ENCODE data around the gene RANBP1.
A peak's percentile ranks its signal among the peaks of the same experiment; 100 is the strongest.
"Not testable (repeated sequence)": the region's sequence is repeated elsewhere in the genome, so short reads cannot be mapped to it uniquely, and the experiment has no call there.

RANBP1 gene

DNA sequence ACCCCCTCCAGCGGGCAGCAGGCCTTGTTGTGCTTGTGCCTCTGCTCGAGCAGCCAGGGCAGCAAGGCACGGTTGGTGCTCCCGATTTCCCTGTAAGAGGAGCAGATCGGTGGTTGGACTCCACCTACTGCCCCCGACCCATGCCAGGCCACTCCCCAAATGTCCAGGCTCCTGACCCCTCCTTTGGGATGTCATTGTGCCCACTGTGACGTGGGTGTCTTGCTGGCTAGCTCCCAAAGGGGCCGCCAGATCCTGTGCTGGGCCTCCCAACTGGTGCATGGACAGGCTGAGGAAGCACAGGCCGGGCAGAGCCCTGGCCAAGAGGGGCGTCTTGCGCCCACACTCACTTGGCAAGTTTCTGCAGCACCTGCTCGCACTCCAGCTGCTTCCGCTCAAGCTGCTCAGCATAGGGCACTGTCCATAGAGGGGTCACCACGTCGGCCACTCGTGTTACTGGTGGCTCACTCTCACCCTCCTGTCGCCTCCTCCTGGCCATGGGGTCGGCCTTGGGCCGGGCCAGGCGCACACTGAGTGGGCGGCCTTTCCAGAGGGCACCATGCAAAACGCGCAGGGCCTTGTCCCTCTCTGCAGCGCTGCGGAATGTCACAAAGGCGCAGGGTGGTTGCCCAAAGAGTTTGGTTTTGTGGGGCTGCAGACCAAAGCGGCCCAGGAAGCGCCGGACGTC lies at the start of gene RANBP1:
TSS of gene RANBP1 (plus strand) at position 414 of the 685 bp plus-strand sequence. CDS start at position 495, 81 bp downstream.
- no peak for DNase-seq

GRCh38 chr22:20066617-20067383 lies 49.1 kb upstream of the RANBP1 start:
- no peak for DNase-seq

GRCh38 chr22:20067384-20067682 lies 48.6 kb upstream of the RANBP1 start:
- not testable (repeated sequence) for DNase-seq

GRCh38 chr22:20068640-20069039 lies 47.3 kb upstream of the RANBP1 start:
- DNase-seq, result no peak

- no peak for DNase-seq
Observed at GRCh38 chr22:20069331-20070042, 46.4 kb upstream of the RANBP1 start.

- no peak for DNase-seq
Observed at GRCh38 chr22:20071524-20071972, 44.4 kb upstream of the RANBP1 start.

DNA sequence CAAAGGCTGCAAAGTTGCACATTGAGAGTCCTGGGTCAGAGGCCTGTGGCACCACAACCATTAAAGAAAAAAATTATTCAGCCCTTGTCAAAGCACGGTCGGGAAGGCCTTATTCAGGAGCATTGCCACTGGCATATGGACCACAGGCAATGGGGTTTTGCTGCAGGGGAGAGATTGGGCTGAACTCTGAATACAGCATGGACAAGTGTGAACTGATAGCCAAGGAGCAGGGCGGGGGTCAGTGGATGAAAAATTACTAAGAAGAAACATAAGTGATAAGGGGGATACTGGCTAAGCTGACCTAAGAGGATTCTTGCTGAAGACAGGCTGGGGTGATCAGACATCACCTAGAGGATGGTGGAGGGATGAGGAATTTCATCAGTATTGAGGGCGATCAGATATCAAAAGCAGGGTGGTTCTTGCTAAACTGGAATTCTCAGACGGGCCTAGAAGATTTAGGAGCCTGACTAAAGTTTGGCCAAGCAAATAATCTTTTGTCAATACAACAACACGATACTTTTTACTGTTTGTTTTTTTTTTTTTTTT lies 39.2 kb upstream of the RANBP1 start:
- DNase-seq, result no peak

GRCh38 chr22:20079745-20080444 lies 36.0 kb upstream of the RANBP1 start, which contains the start of gene DGCR8:
Gene DGCR8 (plus strand): TSS chr22:20080241. CDS start chr22:20085964, 5,723 bp downstream.
- peak; percentile 62 to 78 for DNase-seq

DNA sequence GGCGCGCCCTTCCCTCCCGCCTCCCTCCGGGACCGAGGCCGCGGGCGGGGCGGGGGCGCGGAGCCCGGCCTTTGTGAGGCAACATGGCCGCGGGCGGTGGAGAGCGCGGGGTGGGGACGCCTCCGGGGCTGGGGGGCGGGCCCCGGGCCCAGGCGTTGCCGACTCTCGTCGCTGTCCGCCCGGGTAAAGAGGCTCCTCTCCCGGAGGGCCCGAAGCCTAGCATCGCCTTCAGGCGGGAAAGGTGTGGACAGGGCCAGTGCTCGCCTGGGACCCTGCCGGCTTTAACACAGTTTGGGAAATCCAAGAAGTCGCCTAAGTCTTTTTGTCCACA lies 35.5 kb upstream of the RANBP1 start:
- DNase-seq, result peak; percentile 50 to 75

DNA sequence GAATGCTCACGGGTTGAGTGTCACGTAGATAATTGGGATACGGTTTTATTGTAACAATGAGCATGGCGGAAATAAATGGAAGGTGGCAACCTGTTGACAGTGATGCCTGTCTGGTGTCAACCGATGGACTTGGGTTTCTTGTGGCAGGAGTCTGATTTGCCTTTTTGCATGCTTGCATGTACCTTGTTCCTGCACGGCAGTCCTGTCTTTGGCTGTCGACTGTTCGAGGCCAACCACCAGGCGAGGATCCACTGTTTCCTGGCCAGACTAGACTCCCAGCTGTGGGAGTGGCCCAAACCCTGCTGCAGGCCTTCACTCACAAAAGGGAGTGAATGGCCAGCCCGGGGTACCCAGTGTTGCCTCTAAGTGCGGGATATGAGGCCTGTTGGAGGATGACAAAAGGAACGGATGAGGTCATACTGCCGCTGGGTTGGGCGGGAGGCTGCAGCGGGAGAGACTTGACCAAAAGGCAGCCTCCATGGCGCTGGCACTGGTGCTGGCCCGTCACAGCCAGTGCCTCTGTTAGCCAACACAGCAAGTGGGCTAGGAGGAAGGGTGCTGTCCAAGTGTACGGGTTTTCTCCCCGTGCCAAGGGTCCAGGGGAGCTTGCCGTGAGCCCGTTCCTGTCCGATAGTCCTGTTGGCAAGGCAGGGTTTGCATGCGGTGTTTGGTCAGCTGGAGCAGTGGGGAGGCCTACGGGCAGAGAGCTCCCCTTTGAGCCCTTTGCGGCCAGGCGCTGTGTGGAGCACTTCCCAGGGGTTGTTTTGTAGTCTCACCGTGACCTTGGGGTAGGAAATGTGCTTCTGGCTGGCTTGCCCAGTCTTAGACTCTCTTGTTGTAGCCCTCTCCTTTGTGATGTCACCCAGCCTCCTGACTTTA lies 34.9 kb upstream of the RANBP1 start:
- DNase-seq, result peak in 1 of 2 donors; percentile 12

DNA sequence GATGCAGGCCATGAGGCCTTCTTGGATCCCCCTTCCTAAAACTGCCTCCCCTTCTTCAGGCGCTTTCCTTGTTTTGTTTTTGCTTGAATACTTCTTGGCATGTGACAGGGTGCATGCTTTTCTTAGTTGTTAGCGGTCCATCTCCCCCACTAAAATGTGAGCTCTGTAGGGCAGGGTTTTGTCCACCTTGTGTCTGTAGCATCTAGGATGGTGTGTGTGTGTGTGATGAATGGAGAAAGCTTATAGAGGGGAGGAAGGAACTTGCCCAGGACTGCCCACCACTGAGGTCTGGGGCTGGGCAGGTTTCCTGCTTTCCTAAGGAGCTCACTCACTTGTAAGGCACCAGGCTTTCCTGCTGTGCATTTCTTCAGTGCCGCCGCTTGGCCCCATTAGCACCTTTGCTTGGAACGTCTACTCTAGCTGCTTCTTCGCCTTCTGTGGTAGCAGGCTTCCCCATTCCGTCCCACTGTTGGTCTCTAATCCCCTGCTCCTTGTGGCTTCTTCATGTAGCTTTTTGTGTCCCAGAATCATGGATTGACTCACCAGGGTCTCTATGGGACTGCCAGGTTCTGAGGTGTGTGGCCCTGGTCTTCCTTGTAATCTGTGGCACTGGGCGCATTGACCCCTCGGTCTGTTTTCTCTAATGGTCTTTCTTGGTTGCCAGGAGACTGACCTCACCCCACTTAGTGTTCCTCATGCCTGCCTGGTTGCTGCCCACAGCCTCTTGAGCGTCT lies 32.6 kb upstream of the RANBP1 start:
- DNase-seq, result no peak

DNA sequence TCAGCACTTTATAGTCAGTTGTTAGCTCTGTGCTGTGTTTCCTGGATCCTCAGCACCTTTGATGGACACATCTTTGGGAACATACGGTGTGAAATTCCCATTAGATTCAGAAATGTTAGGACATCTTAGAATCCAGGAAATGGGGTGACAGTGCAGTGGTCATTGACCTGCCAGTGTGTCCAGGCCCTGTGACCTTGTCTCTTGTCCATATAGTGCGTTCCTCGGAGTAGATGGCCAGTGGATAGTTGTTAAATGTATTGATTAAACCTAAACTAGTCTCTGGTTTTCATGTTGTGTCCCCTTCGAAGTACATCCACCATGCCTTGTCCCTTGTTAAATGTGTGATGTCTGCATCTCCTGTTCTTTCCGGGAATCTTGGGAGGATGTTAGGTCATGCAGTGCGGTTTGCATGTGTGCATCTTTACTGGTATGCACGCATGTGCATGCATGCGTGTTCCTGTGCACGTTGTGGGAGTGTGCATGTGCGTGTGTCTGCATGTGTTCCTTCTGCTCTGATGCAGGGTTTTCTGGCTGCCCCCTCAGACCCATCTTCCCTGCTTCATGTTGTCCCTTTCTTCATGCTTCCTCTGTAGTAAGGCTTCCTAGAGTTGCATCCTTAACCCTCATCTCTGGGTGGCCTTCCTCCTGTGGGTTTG lies 31.9 kb upstream of the RANBP1 start:
- DNase-seq, result no peak

DNA sequence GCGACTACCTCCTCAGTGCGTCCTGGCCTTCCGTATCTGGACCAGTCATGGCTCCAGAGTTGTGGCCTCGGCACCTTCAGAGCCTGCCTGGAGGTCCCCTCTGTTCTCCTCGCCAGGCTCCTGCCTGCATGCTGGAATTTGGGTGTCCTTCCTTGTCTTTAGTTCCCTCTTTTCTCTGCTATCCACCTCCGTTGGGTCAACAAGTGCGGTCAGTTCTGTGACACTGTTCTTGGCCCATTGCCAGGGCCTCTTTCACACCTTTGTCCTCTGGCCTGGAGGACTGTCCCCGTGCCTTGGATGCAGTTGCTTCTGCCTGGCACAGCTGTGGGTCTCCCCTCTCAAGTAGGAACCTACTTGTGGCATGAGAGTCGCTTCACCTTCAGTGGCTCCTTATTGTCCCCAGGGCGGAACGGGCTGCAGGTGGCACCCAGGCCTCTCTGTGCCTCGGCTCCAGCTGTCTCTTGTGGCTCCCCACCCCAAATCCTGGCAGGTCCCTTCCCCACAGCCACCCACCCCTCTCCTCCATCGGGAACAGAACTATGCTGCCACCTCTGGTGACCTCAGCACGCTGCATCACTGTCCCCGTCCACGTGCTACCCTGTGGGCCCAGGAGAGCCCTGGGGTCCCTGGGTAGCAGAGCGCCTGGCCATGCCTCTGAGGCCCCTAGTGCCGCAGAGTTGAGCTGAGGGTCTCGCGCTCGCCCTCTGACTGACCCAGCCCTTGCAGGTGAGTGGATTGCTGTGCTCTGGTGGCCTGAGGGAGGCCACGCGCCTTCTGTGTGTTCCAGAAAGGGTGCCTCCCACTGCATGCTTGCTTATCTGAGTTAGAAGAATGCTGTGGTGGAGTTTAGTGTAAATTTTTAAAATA lies 31.1 kb upstream of the RANBP1 start:
- peak in 1 of 2 donors; percentile 26 for DNase-seq

GRCh38 chr22:20085651-20086050 lies 30.3 kb upstream of the RANBP1 start:
- DNase-seq, result no peak

DNA sequence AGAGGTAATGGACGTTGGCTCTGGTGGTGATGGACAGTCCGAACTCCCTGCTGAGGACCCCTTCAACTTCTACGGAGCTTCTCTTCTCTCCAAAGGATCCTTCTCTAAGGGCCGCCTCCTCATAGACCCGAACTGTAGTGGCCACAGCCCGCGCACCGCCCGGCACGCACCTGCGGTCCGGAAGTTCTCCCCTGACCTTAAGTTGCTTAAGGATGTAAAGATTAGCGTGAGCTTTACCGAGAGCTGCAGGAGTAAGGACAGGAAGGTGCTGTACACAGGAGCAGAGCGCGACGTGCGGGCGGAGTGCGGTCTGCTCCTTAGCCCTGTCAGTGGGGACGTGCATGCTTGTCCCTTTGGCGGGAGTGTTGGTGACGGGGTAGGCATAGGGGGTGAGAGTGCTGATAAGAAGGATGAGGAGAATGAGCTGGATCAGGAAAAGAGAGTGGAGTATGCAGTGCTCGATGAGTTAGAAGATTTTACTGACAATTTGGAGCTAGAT lies 29.8 kb upstream of the RANBP1 start:
- DNase-seq, result no peak

DNA sequence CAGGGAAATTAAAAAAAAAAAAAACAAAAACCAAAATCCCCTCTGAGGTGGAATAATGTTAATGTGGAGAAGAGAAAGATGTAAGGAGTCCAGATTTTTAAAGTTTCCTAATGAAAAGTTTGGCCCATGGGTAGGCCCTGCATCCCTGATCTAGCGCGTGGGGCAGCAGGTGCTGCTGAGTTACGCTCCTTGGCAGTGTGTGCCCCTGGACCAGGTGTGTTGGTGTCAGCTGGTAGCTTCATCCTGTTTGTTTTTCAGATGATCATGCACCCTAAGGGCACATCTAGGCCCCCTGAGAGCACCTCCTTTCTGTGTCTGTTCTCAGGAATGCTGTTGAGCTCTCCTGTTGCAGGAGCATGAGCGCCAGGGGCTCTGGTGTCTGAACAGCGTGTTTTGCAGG lies 29.1 kb upstream of the RANBP1 start:
- no peak for DNase-seq

DNA sequence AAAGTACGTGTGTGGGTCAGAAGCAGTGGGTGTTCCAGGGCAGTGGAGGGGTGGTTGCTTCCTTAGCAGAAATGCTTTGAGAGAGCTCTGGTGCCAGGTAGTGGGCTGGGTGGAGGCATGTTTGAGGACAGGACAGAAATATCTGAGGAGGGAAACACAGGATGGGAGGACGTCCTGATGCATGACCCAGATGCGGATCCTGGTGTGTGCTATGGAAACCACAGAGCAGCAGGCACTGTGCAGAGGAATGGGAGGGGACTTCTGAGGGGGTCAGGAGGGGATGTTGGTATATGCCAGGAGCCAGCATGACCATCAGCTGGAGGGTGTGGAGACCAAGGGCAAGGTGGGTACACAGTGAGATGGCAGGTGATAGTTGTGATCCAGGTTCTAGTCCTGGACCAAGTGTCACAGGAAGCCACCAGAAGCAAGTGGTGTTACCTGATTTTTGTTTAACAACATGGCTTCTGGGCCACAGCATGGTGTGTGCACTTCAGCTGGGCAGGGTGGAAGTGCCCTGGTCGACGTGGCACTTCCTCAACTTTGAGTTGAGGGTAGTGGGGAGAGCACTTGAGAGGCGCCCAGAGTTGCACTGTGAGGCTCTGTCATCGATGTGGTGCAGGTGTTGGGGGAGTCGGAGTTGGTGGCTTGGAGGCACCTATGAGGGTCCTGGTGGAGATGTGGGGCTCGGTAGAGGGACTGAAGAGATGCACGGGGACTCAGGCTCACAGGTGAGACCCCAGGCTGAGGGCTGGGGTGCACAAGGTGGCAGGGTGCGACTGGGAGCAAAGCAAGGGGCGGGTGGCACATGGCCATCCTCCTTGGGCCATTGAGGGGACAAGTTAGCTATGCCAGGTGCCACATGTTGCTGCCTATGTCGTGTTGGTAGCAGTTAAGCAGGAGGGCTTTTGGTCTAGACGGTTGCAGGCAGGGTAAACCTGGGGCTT lies 28.3 kb upstream of the RANBP1 start:
- no peak for DNase-seq

DNA sequence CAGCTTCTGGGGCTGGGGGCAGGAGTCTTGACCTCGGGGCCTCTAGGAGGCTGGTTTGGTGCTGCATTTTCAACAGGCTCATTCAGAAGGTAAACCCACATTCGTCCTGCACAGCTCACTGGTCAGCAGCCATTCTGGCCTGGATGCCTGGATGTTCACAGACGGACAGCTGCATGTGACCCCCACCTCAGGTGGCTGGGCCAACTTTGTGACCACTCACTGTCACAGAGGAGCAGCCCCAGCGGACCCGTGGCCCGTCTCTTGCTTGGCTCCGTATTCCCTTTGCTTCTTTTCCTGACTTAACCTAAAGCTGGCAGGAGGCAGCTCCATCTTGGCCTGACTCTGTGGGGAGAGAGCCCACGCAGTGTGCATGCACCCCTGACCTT lies 27.6 kb upstream of the RANBP1 start:
- DNase-seq, result no peak
